ENCODE measurements around the gene PPFIA4.

DNA sequence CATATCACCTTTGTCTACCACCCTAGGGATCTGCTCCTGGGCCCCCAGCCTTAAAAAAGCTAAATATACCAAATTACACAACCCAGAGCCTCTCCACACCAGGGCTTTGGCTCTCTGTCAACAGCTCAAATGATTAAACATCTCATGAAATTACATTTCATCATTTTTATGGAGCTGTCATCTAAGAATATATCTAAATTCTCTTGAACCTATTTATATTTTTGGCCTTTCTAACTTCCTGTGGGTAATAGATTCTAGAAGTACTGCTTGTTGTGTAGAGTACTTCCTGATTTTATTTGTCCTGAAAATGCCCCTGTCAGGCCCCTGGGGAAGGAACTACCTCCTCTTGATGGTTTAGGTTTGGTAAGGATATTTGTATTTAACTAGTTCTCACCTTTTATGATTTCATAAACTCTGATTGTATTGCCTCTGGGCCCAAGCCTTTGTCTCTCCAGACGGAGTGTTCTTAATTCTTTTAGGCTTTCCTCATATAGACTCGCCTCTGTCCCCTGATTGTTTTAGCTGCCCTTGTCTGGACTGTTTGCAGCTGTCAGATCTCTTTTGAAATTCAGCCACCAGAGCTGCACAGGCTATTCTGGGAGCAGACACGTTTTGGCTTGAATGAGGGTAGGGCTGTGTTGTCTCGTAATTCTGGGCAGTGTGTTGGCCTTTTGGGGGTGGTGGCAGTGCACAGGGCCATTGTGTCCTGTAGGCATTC is 42.9 kb downstream of the PPFIA4 start:
- TF ChIP-seq, protein P1, sequence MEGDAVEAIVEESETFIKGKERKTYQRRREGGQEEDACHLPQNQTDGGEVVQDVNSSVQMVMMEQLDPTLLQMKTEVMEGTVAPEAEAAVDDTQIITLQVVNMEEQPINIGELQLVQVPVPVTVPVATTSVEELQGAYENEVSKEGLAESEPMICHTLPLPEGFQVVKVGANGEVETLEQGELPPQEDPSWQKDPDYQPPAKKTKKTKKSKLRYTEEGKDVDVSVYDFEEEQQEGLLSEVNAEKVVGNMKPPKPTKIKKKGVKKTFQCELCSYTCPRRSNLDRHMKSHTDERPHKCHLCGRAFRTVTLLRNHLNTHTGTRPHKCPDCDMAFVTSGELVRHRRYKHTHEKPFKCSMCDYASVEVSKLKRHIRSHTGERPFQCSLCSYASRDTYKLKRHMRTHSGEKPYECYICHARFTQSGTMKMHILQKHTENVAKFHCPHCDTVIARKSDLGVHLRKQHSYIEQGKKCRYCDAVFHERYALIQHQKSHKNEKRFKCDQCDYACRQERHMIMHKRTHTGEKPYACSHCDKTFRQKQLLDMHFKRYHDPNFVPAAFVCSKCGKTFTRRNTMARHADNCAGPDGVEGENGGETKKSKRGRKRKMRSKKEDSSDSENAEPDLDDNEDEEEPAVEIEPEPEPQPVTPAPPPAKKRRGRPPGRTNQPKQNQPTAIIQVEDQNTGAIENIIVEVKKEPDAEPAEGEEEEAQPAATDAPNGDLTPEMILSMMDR (IDR thresholded peaks at IDR 0.05; ENCODE audit: low read depth, low read length), result no peak
- TF ChIP-seq EZH2phosphoT487 (IDR thresholded peaks at IDR 0.05; ENCODE audit: low read depth), result no peak

All from OCI-LY3 (cell line).